HepG2 (cell line): Measurements from ENCODE around the gene HSF2BP. TPM values are rescaled to one million over a fixed set of nuclear protein-coding genes. Genes with fewer than 3 reads are reported as not detected.

Source experiments
- FOXO4 ChIP-seq: sonication (generic); formaldehyde crosslinking; conservative IDR thresholded peaks from 2 replicates; pipeline ENCODE4 v1.8.1; 2023; ENCODE audit warnings: missing genetic modification reagents
- GATAD2A ChIP-seq: IDR thresholded peaks from 2 replicates; pipeline ENCODE4 v1.6.1; 2016
- HNF1A ChIP-seq, 2 experiments: sonication (generic) in 1 of 2; formaldehyde crosslinking in 1 of 2; IDR thresholded peaks; 2 replicates each; pipeline versions ENCODE4 v1.4.0 to v1.6.1; 2016 to 2020; ENCODE audit warnings: borderline replicate concordance in 1 of 2, low read depth in 1 of 2, mild to moderate bottlenecking in 1 of 2, missing genetic modification reagents in 1 of 2
- KDM6A ChIP-seq: IDR thresholded peaks from 2 replicates; pipeline ENCODE4 v1.6.1; 2016; ENCODE audit warnings: low read depth
- NONO ChIP-seq, 2 experiments: fragments of 450-650 bp in 1 of 2; sonication (generic) in 1 of 2; formaldehyde crosslinking in 1 of 2; IDR thresholded peaks in 1 of 2; conservative IDR thresholded peaks in 1 of 2; 2 replicates each; pipeline versions ENCODE4 v1.6.1 to v1.8.0; 2017 to 2022; ENCODE audit warnings: mild to moderate bottlenecking in 1 of 2, missing genetic modification reagents in 1 of 2, moderate library complexity in 1 of 2
- RXRA ChIP-seq: sonication (generic); formaldehyde crosslinking; IDR thresholded peaks from 2 replicates; pipeline ENCODE4 v1.5.1; 2020; ENCODE audit warnings: missing genetic modification reagents
- SMC3 ChIP-seq: IDR thresholded peaks from 2 replicates; pipeline ENCODE4 v1.6.1; 2011; ENCODE audit warnings: low read length, improper control_type of control experiment
- SOX13 ChIP-seq, 3 experiments: fragments of 450-650 bp in 1 of 3; sonication (generic) in 1 of 3; formaldehyde crosslinking in 1 of 3; IDR thresholded peaks in 2 of 3; conservative IDR thresholded peaks in 1 of 3; 2 replicates each; pipeline versions ENCODE4 v1.5.0 to v1.6.1; 2016 to 2020; ENCODE audit warnings: antibody characterized with exemption in 1 of 3, mild to moderate bottlenecking in 1 of 3, missing compliant biosample characterization in 1 of 3, missing genetic modification reagents in 1 of 3, moderate library complexity in 1 of 3
- ZBTB3 ChIP-seq: sonication (generic); formaldehyde crosslinking; IDR thresholded peaks from 2 replicates; pipeline ENCODE4 v1.4.0; 2020; ENCODE audit warnings: low read depth, mild to moderate bottlenecking, moderate library complexity, missing genetic modification reagents, borderline replicate concordance
- ZMYM3 ChIP-seq: sonication (generic); formaldehyde crosslinking; IDR thresholded peaks from 2 replicates; pipeline ENCODE4 v1.5.1; 2020; ENCODE audit warnings: mild to moderate bottlenecking, missing genetic modification reagents
- ZMYM4 ChIP-seq: sonication (generic); formaldehyde crosslinking; IDR thresholded peaks from 2 replicates; pipeline ENCODE4 v1.8.1; 2023; ENCODE audit warnings: mild to moderate bottlenecking, missing genetic modification reagents
- ZNF331 ChIP-seq: sonication (generic); formaldehyde crosslinking; IDR thresholded peaks from 2 replicates; pipeline ENCODE4 v1.4.0; 2020; ENCODE audit warnings: missing genetic modification reagents
- ZNF343 ChIP-seq: sonication (generic); formaldehyde crosslinking; IDR thresholded peaks from 2 replicates; pipeline ENCODE4 v1.4.0; 2020; ENCODE audit warnings: mild to moderate bottlenecking, missing genetic modification reagents
- ZNF614 ChIP-seq: IDR thresholded peaks from 2 replicates; pipeline ENCODE4 v1.6.1; 2018; ENCODE audit warnings: missing biosample characterization, missing genetic modification reagents, inconsistent platforms, borderline replicate concordance
- ZSCAN9 ChIP-seq: IDR thresholded peaks from 2 replicates; pipeline ENCODE4 v1.6.1; 2016; ENCODE audit warnings: borderline replicate concordance
- polyA plus RNA-seq, 8 experiments: library from polyadenylated mRNA; depleted of rRNA in 3 of 8; stranded (reverse) in 7 of 8; unstranded in 1 of 8; fragments of >200 nt; fragmentation: Illumina TruSeq in 4 of 8; extraction: Trizol in 4 of 8; gene quantifications; 2 replicates each; pipeline versions ENCODE4 v1.2.1 to v1.2.3, GENCODE V29; 2011 to 2016; ENCODE audit warnings: low read depth in 4 of 8, missing spikeins in 1 of 8, mixed read lengths in 1 of 8; ENCODE audit not compliant: insufficient read depth in 1 of 8
- total RNA-seq, 5 experiments: library from RNA; depleted of rRNA; stranded (reverse); fragments of >200 nt; fragmentation: Illumina TruSeq; extraction: Trizol; gene quantifications; 2 replicates each; pipeline ENCODE4 v1.2.3, GENCODE V29; 2016; ENCODE audit warnings: low read depth in 1 of 5
- TF ChIP-seq, protein P1 (sequence below): IDR thresholded peaks from 2 replicates; pipeline ENCODE4 v1.6.1; 2016; ENCODE audit warnings: low read depth, borderline replicate concordance
- TF ChIP-seq, protein P2 (sequence below): sonication (generic); formaldehyde crosslinking; IDR thresholded peaks from 2 replicates; pipeline ENCODE4 v1.5.0; 2020; ENCODE audit warnings: mild to moderate bottlenecking, missing genetic modification reagents, borderline replicate concordance
- TF ChIP-seq, protein P3 (sequence below): sonication (generic); formaldehyde crosslinking; IDR thresholded peaks from 2 replicates; pipeline ENCODE4 v1.4.0; 2020; ENCODE audit warnings: missing genetic modification reagents, borderline replicate concordance

HSF2BP gene
- total and polyA plus RNA-seq, 2 of the 13 experiments (the other 11 are each of a cell fraction or from before 2014, with no cell fraction given): 0.67 to 2.2 TPM

GRCh38 chr21:43611598-43612369, 47.5 kb downstream of the HSF2BP start (continued):
- TF ChIP-seq HNF1A (IDR thresholded peaks at IDR 0.05; ENCODE audit: low read depth): no peak
- no peak for TF ChIP-seq HNF1A (CRISPR knock-in tag; IDR thresholded peaks at IDR 0.05; ENCODE audit: borderline replicate concordance)
- TF ChIP-seq FOXO4 (CRISPR knock-in tag): no peak
- peak; percentile 94 for TF ChIP-seq SMC3
- 0 out of 2 replicates have a peak, but pooled peaks have one; percentile 33 for TF ChIP-seq ZSCAN9 (CRISPR knock-in tag)
- TF ChIP-seq ZNF331 (CRISPR knock-in tag): peak; percentile 56; the same call in 1 of the 2 replicates
- TF ChIP-seq RXRA: no peak; the same call in 1 of the 2 replicates
- TF ChIP-seq GATAD2A (CRISPR knock-in tag): peak; percentile 75
- no peak for TF ChIP-seq ZMYM3
- no peak for TF ChIP-seq KDM6A (CRISPR knock-in tag)
- TF ChIP-seq NONO (IDR thresholded peaks at IDR 0.05): no peak
- no peak for TF ChIP-seq NONO (CRISPR knock-in tag; conservative IDR thresholded peaks at IDR 0.05)
- TF ChIP-seq, protein P1, sequence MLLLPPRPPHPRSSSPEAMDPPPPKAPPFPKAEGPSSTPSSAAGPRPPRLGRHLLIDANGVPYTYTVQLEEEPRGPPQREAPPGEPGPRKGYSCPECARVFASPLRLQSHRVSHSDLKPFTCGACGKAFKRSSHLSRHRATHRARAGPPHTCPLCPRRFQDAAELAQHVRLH (CRISPR knock-in tag): no peak
- TF ChIP-seq, protein P2, sequence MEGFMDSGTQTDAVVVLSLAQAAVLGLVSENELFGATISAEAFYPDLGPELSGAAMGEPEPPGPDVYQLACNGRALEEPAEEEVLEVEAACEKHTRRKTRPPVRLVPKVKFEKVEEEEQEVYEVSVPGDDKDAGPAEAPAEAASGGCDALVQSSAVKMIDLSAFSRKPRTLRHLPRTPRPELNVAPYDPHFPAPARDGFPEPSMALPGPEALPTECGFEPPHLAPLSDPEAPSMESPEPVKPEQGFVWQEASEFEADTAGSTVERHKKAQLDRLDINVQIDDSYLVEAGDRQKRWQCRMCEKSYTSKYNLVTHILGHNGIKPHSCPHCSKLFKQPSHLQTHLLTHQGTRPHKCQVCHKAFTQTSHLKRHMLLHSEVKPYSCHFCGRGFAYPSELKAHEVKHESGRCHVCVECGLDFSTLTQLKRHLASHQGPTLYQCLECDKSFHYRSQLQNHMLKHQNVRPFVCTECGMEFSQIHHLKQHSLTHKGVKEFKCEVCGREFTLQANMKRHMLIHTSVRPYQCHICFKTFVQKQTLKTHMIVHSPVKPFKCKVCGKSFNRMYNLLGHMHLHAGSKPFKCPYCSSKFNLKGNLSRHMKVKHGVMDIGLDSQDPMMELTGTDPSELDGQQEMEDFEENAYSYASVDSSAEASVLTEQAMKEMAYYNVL: no peak
- TF ChIP-seq, protein P3, sequence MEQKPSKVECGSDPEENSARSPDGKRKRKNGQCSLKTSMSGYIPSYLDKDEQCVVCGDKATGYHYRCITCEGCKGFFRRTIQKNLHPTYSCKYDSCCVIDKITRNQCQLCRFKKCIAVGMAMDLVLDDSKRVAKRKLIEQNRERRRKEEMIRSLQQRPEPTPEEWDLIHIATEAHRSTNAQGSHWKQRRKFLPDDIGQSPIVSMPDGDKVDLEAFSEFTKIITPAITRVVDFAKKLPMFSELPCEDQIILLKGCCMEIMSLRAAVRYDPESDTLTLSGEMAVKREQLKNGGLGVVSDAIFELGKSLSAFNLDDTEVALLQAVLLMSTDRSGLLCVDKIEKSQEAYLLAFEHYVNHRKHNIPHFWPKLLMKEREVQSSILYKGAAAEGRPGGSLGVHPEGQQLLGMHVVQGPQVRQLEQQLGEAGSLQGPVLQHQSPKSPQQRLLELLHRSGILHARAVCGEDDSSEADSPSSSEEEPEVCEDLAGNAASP (CRISPR knock-in tag): peak; percentile 40; the same call in 1 of the 2 replicates
- TF ChIP-seq SOX13 (IDR thresholded peaks at IDR 0.05): no peak
- peak in 1 of 2 experiments; percentile 28; a peak in 1 of 4 replicates for TF ChIP-seq SOX13 (CRISPR knock-in tag; conservative IDR thresholded peaks at IDR 0.05 in 1 of 2, IDR thresholded peaks at IDR 0.05 in 1 of 2)
- 0 out of 2 replicates have a peak, but pooled peaks have one; percentile 15 for TF ChIP-seq ZNF614 (CRISPR knock-in tag)
- TF ChIP-seq ZMYM4 (CRISPR knock-in tag): peak; percentile 67; the same call in 1 of the 2 replicates
- TF ChIP-seq ZNF343: no peak
- TF ChIP-seq ZBTB3 (CRISPR knock-in tag): no peak
